A549 (cell line): ENCODE results near the gene LCK. TPM values are rescaled to one million over a fixed set of nuclear protein-coding genes. Genes with fewer than 3 reads are reported as not detected.
A peak's percentile ranks its signal among the peaks of the same experiment; 100 is the strongest.

Experiments used
- ATAC-seq, 2 experiments: fragments of 200-7000 bp in 1 of 2; fragments of >200 bp in 1 of 2; cut with Nextera tagmentation in 1 of 2; cut with Tn5 transposase in 1 of 2; 3 replicates each; pipeline versions ENCODE4 v1.8.0 to v1.9.1; 2018 to 2020; ENCODE audit warnings: mild to moderate bottlenecking in 1 of 2, moderate library complexity in 1 of 2
- CTCF ChIA-PET: fragments of 300-600 bp; sonication (Branson Sonifier 250); formaldehyde crosslinking; extraction: SDS; loops from one replicate; lab custom pipeline; 2021; ENCODE audit warnings: antibody characterized with exemption, inconsistent platforms; lab: Yijun Ruan, JAX
- POLR2A ChIA-PET: fragments of 350-600 bp; formaldehyde crosslinking; extraction: SDS; loops from one replicate; lab custom pipeline; 2021; ENCODE audit warnings: antibody characterized with exemption, inconsistent platforms; lab: Yijun Ruan, JAX
- DNase-seq, 2 experiments: peaks; one replicate each; pipeline versions ENCODE4 v3.0.0 to v3.0.0-alpha.2; 2011 to 2016; ENCODE audit warnings: low read depth in 1 of 2, low spot score in 1 of 2
- FAIRE-seq: peaks from 2 replicates; lab custom pipeline; 2011; peaks lifted over from hg19 to GRCh38; lab: Jason Lieb, UNC
- H3K27ac ChIP-seq, 2 experiments: fragments of >200 bp; sonication (Bioruptor Twin); formaldehyde crosslinking; 3 replicates each; pipeline ENCODE4 v1.5.1; 2016 to 2017
- H3K4me1 ChIP-seq: fragments of >200 bp; sonication (Bioruptor Twin); formaldehyde crosslinking; 3 replicates; pipeline ENCODE4 v1.6.1; 2016
- H3K4me2 ChIP-seq: fragments of >200 bp; sonication (Bioruptor Twin); formaldehyde crosslinking; 3 replicates; pipeline ENCODE4 v1.6.1; 2016
- H3K4me3 ChIP-seq: fragments of >200 bp; sonication (Bioruptor Twin); formaldehyde crosslinking; 3 replicates; pipeline ENCODE4 v1.5.1; 2016
- H3K9me3 ChIP-seq: fragments of >200 bp; sonication (Bioruptor Twin); formaldehyde crosslinking; 3 replicates; pipeline ENCODE4 v1.6.1; 2016
- CBX8 ChIP-seq: fragments of 200-600 bp; sonication (generic); IDR thresholded peaks from 2 replicates; pipeline ENCODE4 v1.6.1; 2016
- CEBPB ChIP-seq, 2 experiments: fragments of >200 bp in 1 of 2; sonication (Bioruptor Twin) in 1 of 2; formaldehyde crosslinking in 1 of 2; IDR thresholded peaks; 2 replicates each; pipeline ENCODE4 v1.6.1; 2012 to 2016
- CHD2 ChIP-seq: fragments of 150-350 bp; IDR thresholded peaks from 2 replicates; pipeline ENCODE4 v1.6.1; 2014; ENCODE audit warnings: low read length; ENCODE audit not compliant: partially characterized antibody
- CHD4 ChIP-seq: fragments of 200-600 bp; sonication (generic); IDR thresholded peaks from 2 replicates; pipeline ENCODE4 v1.6.1; 2016; ENCODE audit warnings: antibody characterized with exemption, mild to moderate bottlenecking, borderline replicate concordance
- EHF ChIP-seq: fragments of 250-450 bp; sonication (Bioruptor Pico); IDR thresholded peaks from 2 replicates; pipeline ENCODE4 v1.5.0; 2020; ENCODE audit warnings: mild to moderate bottlenecking
- EHMT2 ChIP-seq: fragments of 200-600 bp; sonication (generic); IDR thresholded peaks from 2 replicates; pipeline ENCODE4 v1.6.1; 2016; ENCODE audit warnings: antibody characterized with exemption, low read depth, mild to moderate bottlenecking, moderate library complexity
- ESRRA ChIP-seq: fragments of 150-350 bp; IDR thresholded peaks from 2 replicates; pipeline ENCODE4 v1.6.1; 2014; ENCODE audit warnings: mild to moderate bottlenecking, low read length, borderline replicate concordance
- FOSL2 ChIP-seq, 2 experiments: fragments of 450-650 bp in 1 of 2; fragments of >200 bp in 1 of 2; sonication (Bioruptor Twin) in 1 of 2; formaldehyde crosslinking; IDR thresholded peaks; 2 replicates each; pipeline versions ENCODE4 v1.5.0 to v1.6.1; 2016 to 2020; ENCODE audit warnings: mild to moderate bottlenecking in 1 of 2, moderate library complexity in 1 of 2
- HDAC2 ChIP-seq: fragments of 200-600 bp; sonication (generic); IDR thresholded peaks from 2 replicates; pipeline ENCODE4 v1.6.1; 2016
- HOXA7 ChIP-seq: fragments of 250-450 bp; sonication (Bioruptor Pico); IDR thresholded peaks from 2 replicates; pipeline ENCODE4 v1.5.0; 2020; ENCODE audit warnings: mild to moderate bottlenecking, moderate library complexity
- HOXB13 ChIP-seq: fragments of 250-450 bp; sonication (Bioruptor Pico); IDR thresholded peaks from 2 replicates; pipeline ENCODE4 v1.5.0; 2020; ENCODE audit warnings: low read depth, mild to moderate bottlenecking, moderate library complexity
- KDM1A ChIP-seq: fragments of 200-600 bp; sonication (generic); IDR thresholded peaks from 2 replicates; pipeline ENCODE4 v1.6.1; 2016; ENCODE audit warnings: low read depth, mild to moderate bottlenecking
- NPAS2 ChIP-seq: fragments of 250-450 bp; sonication (Bioruptor Pico); IDR thresholded peaks from 2 replicates; pipeline ENCODE4 v1.8.0; 2022; ENCODE audit warnings: mild to moderate bottlenecking, moderate library complexity, borderline replicate concordance
- POLR2A ChIP-seq: IDR thresholded peaks from 2 replicates; pipeline ENCODE4 v1.6.1; 2012; ENCODE audit warnings: mild to moderate bottlenecking, low read length
- POLR2AphosphoS2 ChIP-seq: conservative IDR thresholded peaks from 2 replicates; pipeline ENCODE4 v1.6.1; 2012; ENCODE audit warnings: low read length, improper control_type of control experiment, inconsistent platforms
- SREBF2 ChIP-seq: fragments of 450-650 bp; IDR thresholded peaks from 2 replicates; pipeline ENCODE4 v1.6.1; 2014; ENCODE audit warnings: mild to moderate bottlenecking, moderate library complexity
- TFCP2L1 ChIP-seq: fragments of 250-450 bp; sonication (Bioruptor Pico); IDR thresholded peaks from 2 replicates; pipeline ENCODE4 v1.5.0; 2021; ENCODE audit warnings: mild to moderate bottlenecking
- TP53 ChIP-seq: fragments of 250-450 bp; sonication (Bioruptor Pico); IDR thresholded peaks from 2 replicates; pipeline ENCODE4 v1.5.0; 2021; ENCODE audit warnings: mild to moderate bottlenecking, moderate library complexity
- WGBS: methylation state at CpG from one replicate; pipeline ENCODE4 v1.1.6; 2017; ENCODE audit errors: missing lambda C conversion rate; 5-methylcytosine and 5-hydroxymethylcytosine counted together
- polyA plus RNA-seq, 4 experiments: library from polyadenylated mRNA; depleted of rRNA in 3 of 4; stranded (reverse); fragments of >200 nt; fragmentation: RNase III in 1 of 4; extraction: RNeasy Plus Mini Kit Qiagen cat#74134 plus additional on column Dnase treatment in 1 of 4; gene quantifications; 2 replicates in 3 of 4; 3 replicates in 1 of 4; pipeline ENCODE4 v1.2.3, GENCODE V29; 2011 to 2017
- TF ChIP-seq, protein P1 (sequence below): fragments of >200 bp; sonication (Bioruptor Twin); formaldehyde crosslinking; IDR thresholded peaks from 2 replicates; pipeline ENCODE4 v1.6.1; 2016
- TF ChIP-seq, protein P2 (sequence below): fragments of 250-450 bp; sonication (Bioruptor Pico); IDR thresholded peaks from 2 replicates; pipeline ENCODE4 v1.5.0; 2021; ENCODE audit warnings: mild to moderate bottlenecking, moderate library complexity, borderline replicate concordance
- TF ChIP-seq, protein P3 (sequence below): IDR thresholded peaks from 2 replicates; pipeline ENCODE4 v1.6.1; 2012
- TF ChIP-seq, protein P4 (sequence below): fragments of 250-450 bp; sonication (Bioruptor Pico); IDR thresholded peaks from 2 replicates; pipeline ENCODE4 v1.5.0; 2020; ENCODE audit warnings: low read depth, mild to moderate bottlenecking, moderate library complexity
- TF ChIP-seq, protein P5 (sequence below): fragments of >200 bp; sonication (Bioruptor Twin); formaldehyde crosslinking; IDR thresholded peaks from 3 replicates; pipeline ENCODE4 v1.6.1; 2016
- TF ChIP-seq, protein P6 (sequence below): fragments of >200 bp; sonication (Bioruptor Twin); formaldehyde crosslinking; IDR thresholded peaks from 3 replicates; pipeline ENCODE4 v1.5.1; 2016

Gene LCK
- polyA plus RNA-seq, 2 of the 4 experiments (the other 2 are of a cell fraction), result 0.03 TPM; not detected in 1

DNA sequence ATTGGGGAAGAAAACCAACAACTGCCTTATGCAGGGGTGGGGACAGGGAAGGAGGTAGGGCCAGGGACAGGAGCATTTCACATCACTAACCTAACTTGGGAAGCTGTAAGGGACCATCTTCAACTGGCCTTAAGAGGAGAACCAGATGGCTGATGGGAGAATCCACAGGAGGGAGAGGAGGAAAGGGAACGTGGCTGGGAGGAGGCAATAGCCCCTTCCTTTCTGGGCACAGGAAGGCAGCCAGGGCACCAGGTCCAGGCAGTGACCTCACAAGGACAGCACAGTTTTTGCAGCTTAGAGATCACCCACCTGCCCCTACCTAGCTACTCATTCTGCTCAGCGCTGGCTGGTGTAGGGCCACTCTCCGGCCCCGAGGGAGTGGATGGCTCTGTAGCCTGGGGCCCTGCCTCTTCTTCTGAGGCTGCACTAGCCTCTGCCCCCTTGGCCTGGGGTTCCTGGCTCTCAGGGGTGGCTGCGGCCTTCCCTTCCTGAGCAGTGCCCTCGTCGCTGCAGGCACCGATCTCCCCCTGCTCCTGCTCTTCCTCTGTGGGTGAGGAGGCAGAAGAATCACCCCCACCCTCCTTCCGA lies 83.3 kb downstream of the LCK start:
- peak in 1 of 2 experiments; percentile 20; a peak in 3 of 6 replicates for ATAC-seq
- DNase-seq, result no peak
- POLR2A ChIA-PET, result no interaction called here
- Histone ChIP-seq H3K4me1 (peaks cover 33% of the 10 kb centered on the region), H3K4me2 (peak overlapping the region; percentile 96), H3K4me3 (peak overlapping the region; percentile 100), H3K9me3 (no peaks in the 10 kb centered on the region), H3K27ac (peak overlapping the region; percentile 96 to 98)
- TF ChIP-seq, protein P1, sequence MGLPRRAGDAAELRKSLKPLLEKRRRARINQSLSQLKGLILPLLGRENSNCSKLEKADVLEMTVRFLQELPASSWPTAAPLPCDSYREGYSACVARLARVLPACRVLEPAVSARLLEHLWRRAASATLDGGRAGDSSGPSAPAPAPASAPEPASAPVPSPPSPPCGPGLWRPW, result no peak
- TF ChIP-seq ESRRA (no peak), CBX8 (no peak), POLR2AphosphoS2 (no peak), EHF (CRISPR knock-in tag) (no peak), CHD4 (no peak), HOXA7 (CRISPR knock-in tag) (no peak), CEBPB (IDR thresholded peaks at IDR 0.05) (no peak), SREBF2 (no peak), KDM1A (no peak), NPAS2 (CRISPR knock-in tag) (no peak), FOSL2 (IDR thresholded peaks at IDR 0.05) (no peak), FOSL2 (CRISPR knock-in tag; IDR thresholded peaks at IDR 0.05) (no peak), CHD2 (no peak)
- TF ChIP-seq, protein P2, sequence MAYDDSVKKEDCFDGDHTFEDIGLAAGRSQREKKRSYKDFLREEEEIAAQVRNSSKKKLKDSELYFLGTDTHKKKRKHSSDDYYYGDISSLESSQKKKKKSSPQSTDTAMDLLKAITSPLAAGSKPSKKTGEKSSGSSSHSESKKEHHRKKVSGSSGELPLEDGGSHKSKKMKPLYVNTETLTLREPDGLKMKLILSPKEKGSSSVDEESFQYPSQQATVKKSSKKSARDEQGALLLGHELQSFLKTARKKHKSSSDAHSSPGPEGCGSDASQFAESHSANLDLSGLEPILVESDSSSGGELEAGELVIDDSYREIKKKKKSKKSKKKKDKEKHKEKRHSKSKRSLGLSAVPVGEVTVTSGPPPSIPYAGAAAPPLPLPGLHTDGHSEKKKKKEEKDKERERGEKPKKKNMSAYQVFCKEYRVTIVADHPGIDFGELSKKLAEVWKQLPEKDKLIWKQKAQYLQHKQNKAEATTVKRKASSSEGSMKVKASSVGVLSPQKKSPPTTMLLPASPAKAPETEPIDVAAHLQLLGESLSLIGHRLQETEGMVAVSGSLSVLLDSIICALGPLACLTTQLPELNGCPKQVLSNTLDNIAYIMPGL, result no peak
- TF ChIP-seq, protein P3, sequence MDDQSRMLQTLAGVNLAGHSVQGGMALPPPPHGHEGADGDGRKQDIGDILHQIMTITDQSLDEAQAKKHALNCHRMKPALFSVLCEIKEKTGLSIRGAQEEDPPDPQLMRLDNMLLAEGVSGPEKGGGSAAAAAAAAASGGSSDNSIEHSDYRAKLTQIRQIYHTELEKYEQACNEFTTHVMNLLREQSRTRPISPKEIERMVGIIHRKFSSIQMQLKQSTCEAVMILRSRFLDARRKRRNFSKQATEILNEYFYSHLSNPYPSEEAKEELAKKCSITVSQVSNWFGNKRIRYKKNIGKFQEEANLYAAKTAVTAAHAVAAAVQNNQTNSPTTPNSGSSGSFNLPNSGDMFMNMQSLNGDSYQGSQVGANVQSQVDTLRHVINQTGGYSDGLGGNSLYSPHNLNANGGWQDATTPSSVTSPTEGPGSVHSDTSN, result no peak
- TF ChIP-seq, protein P4, sequence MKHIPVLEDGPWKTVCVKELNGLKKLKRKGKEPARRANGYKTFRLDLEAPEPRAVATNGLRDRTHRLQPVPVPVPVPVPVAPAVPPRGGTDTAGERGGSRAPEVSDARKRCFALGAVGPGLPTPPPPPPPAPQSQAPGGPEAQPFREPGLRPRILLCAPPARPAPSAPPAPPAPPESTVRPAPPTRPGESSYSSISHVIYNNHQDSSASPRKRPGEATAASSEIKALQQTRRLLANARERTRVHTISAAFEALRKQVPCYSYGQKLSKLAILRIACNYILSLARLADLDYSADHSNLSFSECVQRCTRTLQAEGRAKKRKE (CRISPR knock-in tag), result no peak
- CTCF ChIA-PET, result interaction anchor here (0.8 to 5.3 kb wide), 4 partner anchors 16 to 119 kb away, joined by 3 to 20 read pairs (median 4); no protein-coding TSS in a partner anchor
- 42% methylated on average over 6 of the region's 9 CpGs for WGBS
- no peak for FAIRE-seq

DNA sequence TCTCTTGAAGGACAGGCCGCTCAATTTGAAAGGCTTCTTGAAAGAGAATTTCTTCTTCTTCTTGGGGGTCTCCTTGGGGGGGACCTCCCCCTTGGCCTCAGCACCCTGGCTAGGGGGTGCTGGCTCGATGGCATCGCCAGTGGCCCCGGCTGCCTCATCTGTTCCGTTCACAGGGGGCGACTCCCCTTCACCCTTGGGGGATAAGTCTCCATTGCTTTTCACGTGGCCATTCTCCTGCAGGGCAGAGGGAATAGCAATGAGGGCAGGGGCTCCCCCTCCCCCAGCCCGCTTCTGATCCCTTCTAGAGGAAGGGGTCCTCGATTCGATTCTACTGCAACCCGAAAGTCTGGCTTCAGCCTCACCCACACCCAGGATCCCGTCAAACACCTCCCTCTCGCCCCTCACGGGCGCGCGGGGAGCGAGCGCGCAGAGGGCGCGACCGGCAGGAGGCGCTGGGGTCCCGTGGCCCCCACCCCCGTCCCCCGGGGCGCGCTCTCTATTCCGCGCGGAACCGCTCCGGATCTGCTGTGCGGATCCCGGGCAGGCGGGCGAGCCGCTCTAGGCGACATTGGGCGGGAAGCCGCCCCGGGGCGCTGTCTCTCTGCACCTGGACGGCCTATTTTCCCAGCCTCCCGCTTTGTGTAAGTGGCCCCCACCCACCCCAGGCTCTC lies 83.9 kb downstream of the LCK start:
- peak; percentile 30 to 65; a peak in 4 of 6 replicates for ATAC-seq
- Histone ChIP-seq H3K9me3 (no peaks in the 10 kb centered on the region), H3K27ac (peak overlapping the region; percentile 96 to 98), H3K4me2 (peak overlapping the region; percentile 96), H3K4me3 (peak overlapping the region; percentile 100), H3K4me1 (peaks cover 33% of the 10 kb centered on the region)
- ChIA-PET CTCF (interaction anchor here (0.6 to 1.4 kb wide), 10 partner anchors 11 to 251 kb away, joined by 3 to 5 read pairs (median 3); no protein-coding TSS in a partner anchor), POLR2A (interaction anchor here (0.7 to 2.1 kb wide), 6 partner anchors 13 to 190 kb away, joined by 3 to 20 read pairs (median 8); partner anchors contain the start of gene BSDC1)
- 0% methylated on average over 7 of the region's 46 CpGs for WGBS
- DNase-seq, result peak; percentile 26 to 30
- no peak for FAIRE-seq
- TF ChIP-seq POLR2A (no peak), EHMT2 (no peak), TFCP2L1 (CRISPR knock-in tag) (no peak), HDAC2 (no peak), POLR2AphosphoS2 (no peak), TP53 (no peak), FOSL2 (IDR thresholded peaks at IDR 0.05) (no peak), FOSL2 (CRISPR knock-in tag; IDR thresholded peaks at IDR 0.05) (no peak), CBX8 (no peak), EHF (CRISPR knock-in tag) (no peak), HOXB13 (CRISPR knock-in tag) (no peak)
- TF ChIP-seq, protein P3, result no peak
- TF ChIP-seq, protein P5, sequence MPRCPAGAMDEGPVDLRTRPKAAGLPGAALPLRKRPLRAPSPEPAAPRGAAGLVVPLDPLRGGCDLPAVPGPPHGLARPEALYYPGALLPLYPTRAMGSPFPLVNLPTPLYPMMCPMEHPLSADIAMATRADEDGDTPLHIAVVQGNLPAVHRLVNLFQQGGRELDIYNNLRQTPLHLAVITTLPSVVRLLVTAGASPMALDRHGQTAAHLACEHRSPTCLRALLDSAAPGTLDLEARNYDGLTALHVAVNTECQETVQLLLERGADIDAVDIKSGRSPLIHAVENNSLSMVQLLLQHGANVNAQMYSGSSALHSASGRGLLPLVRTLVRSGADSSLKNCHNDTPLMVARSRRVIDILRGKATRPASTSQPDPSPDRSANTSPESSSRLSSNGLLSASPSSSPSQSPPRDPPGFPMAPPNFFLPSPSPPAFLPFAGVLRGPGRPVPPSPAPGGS, result no peak
- TF ChIP-seq, protein P6, sequence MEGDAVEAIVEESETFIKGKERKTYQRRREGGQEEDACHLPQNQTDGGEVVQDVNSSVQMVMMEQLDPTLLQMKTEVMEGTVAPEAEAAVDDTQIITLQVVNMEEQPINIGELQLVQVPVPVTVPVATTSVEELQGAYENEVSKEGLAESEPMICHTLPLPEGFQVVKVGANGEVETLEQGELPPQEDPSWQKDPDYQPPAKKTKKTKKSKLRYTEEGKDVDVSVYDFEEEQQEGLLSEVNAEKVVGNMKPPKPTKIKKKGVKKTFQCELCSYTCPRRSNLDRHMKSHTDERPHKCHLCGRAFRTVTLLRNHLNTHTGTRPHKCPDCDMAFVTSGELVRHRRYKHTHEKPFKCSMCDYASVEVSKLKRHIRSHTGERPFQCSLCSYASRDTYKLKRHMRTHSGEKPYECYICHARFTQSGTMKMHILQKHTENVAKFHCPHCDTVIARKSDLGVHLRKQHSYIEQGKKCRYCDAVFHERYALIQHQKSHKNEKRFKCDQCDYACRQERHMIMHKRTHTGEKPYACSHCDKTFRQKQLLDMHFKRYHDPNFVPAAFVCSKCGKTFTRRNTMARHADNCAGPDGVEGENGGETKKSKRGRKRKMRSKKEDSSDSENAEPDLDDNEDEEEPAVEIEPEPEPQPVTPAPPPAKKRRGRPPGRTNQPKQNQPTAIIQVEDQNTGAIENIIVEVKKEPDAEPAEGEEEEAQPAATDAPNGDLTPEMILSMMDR, result peak; percentile 61
